Muscle of back (tissue), 11 donors: ENCODE results near the gene DLG2. TPM values are rescaled to one million over a fixed set of nuclear protein-coding genes. Genes with fewer than 3 reads are reported as not detected.
"Not testable (repeated sequence)": the region's sequence is repeated elsewhere in the genome, so short reads cannot be mapped to it uniquely, and the experiment has no call there.

Experiments
- DNase-seq, 3 donors: peaks; one replicate each; pipeline versions ENCODE4 v3.0.0 to v3.0.0-alpha.2; 2013
- polyA plus RNA-seq, 10 donors: library from polyadenylated mRNA; unstranded; fragments of 120-200 nt; gene quantifications; one replicate each; pipeline ENCODE4 v1.2.1, GENCODE V29; 2013; ENCODE audit not compliant: insufficient read length in 10 of 10

Gene DLG2
- polyA plus RNA-seq, 10 donors = 7.0 to 15.2 (median 10.4) TPM

GRCh38 chr11:84384731-84385130, 1242.4 kb downstream of the DLG2 start:
- DNase-seq = peak; percentile 28 to 70 (median 49)

DNA sequence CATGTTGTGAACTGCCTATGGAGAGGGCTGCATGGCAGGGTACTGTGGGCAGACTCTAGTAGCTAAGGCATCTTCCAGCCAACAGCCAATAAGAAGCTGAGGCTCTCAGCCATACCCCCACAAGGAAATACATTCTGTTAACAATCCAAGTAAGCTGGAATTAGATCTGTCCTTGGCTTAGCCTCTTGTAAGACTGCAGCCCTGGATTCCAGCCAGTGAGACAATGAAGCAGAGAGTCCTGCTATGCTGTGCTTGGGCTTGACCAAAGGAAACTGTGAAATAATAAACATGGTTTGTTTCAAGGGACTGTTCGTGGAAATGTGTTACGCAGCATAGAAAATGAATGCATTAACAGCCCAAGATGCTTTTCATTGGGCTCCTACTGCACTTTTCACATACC, 1243.6 kb downstream of the DLG2 start:
- DNase-seq = peak; percentile 23 to 76 (median 45)

GRCh38 chr11:84381666-84382065, 1245.5 kb downstream of the DLG2 start:
- DNase-seq = no peak

GRCh38 chr11:84372381-84372950, 1254.7 kb downstream of the DLG2 start:
- DNase-seq = peak; percentile 33 to 63 (median 40)

- no peak for DNase-seq
Observed at GRCh38 chr11:84358034-84358433, 1269.1 kb downstream of the DLG2 start.

DNA sequence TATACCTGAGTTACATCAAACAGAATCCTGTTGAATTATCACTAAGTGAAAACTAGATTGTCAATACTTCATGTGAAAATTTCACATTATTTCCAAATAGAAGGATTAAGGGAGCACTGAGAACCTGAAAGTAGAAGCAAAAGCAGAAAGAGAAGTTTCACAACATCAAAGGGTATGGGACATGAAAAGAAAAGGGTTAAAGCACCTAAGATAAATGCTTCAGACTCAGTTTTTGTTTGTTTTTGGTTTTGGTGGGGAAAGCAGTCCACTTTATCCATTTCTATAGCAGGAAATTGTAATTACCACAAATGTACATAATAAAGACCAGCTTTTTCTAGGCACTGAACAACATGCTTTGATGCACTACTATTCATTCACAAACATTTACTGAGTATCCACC, 1271.2 kb downstream of the DLG2 start:
- no peak for DNase-seq

DNA sequence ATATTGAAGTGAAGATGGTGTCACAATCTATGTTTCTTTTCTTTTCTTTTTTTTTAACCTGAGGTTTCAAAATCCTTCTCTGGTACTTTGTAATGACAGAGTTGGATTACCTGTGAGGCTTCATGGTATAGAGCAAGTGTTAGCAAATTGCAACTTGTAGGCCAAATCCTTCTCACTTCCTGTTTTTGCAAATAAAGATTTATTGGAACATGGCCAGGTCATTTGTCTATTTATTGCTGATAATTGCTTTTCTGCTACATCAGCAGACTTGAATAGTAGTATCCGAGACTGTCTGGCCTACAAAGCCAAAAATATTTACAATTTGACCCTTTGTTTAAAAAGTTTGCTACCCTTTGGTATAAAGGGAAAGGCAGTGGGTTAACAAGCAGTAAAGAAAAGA, 1281.5 kb downstream of the DLG2 start:
- no peak for DNase-seq

GRCh38 chr11:84345027-84345426, 1282.1 kb downstream of the DLG2 start:
- peak in 1 of 3 donors; percentile 11 for DNase-seq

- no peak for DNase-seq
Observed at GRCh38 chr11:84339796-84340195, 1287.3 kb downstream of the DLG2 start.

GRCh38 chr11:84333221-84333620, 1293.9 kb downstream of the DLG2 start:
- DNase-seq = peak; percentile 54 to 84 (median 78)

GRCh38 chr11:84322211-84322610, 1304.9 kb downstream of the DLG2 start:
- no peak for DNase-seq

DNA sequence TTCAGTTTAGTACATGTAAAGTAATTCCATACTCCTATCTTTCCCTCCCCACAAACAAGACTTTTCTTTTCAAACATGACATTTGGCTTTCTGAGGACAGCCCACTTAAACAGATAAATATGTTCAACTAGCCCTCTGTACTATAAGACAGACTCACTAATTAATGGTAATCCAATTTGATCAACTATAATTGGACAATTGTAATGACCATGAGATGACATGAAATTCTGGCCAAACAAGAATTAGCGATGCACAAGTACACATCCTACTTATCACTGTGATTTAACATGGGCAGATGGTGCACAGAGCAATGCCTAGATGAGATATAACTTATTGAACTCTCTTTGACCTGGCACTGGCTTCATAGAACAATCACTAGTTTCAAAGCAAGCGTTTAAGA, 1307.3 kb downstream of the DLG2 start:
- no peak for DNase-seq

- DNase-seq = peak in 2 of 3 donors; percentile 19 to 27
Observed at GRCh38 chr11:84316866-84317555, 1310.1 kb downstream of the DLG2 start.

GRCh38 chr11:84313830-84314359, 1313.2 kb downstream of the DLG2 start:
- peak in 1 of 3 donors; percentile 26 for DNase-seq

GRCh38 chr11:84310268-84310667, 1316.9 kb downstream of the DLG2 start:
- no peak for DNase-seq

DNA sequence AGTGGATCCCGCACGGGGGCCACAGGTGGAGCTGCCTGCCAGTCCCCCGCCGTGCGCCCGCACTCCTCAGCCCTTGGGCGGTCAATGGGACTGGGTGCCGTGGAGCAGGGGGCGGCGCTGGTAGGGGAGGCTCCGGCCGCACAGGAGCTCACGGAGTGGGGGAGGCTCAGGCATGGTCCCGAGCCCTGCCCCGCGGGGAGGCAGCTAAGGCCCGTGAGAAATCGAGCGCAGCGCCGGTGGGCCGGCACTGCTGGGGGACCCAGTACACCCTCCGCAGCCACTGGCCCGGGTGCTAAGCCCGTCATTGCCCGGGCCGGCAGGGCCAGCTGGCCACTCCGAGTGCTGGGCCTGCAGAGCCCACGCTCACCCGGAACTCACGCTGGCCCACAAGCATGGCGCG, 1318.7 kb downstream of the DLG2 start:
- not testable (repeated sequence) for DNase-seq

DNA sequence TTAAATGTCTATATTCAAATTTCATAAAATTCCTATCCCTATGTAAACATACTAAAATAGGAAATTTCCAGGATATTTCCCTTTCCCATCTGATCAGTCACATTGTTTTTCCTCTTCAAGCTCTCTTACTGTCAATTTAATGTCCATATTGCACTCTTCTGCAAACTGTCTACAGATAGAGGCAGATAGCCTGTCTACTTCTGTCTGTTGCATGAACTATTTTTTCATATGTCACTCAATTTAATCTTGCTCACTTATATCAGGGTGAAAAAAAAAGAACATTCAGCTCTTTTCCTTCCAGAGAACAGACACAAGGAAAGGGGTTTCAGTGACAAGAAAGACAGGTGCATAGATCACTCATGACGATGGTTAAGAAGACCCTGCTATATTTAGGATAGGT, 1327.1 kb downstream of the DLG2 start:
- no peak for DNase-seq

DNA sequence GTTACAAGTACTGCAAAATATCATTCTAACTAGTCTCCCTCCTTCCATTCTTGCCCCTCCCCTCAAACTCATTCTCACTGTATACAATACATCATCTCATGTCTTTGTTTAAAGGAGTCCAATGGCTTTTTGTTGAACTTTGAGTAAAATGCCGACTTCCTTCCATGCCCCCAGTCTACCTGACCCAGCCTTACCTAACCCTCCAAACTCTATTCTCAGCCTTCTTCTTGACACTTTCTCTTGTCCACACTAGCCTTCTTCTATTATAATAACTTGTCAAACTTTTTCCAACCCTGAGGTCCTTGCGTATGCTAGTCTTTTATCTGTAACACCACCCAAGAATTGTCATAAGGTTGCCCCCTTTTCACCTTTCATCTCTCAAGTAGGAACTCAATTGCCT, 1329.6 kb downstream of the DLG2 start:
- no peak for DNase-seq

- DNase-seq = no peak
Observed at GRCh38 chr11:84295815-84296214, 1331.3 kb downstream of the DLG2 start.

DNA sequence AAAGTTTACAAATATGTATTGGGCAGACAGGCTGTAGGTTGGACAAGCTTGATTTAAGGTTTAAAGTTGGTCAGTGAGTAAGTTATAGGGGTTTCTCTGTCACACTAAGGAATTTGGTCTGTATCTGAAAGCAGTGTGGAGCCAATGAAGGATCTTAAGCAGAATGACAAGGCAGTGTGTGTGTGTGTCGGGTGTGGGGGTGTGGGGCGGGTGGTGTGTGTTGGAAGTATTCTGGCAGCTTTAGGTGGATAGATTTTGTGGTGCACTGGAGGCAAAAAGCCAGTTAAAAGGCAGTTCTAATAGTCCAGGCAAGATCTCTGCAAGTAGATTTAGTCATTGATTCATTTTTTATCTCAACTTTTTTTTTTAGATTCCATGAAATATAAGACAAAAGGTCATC, 1334.2 kb downstream of the DLG2 start:
- DNase-seq = no peak

DNA sequence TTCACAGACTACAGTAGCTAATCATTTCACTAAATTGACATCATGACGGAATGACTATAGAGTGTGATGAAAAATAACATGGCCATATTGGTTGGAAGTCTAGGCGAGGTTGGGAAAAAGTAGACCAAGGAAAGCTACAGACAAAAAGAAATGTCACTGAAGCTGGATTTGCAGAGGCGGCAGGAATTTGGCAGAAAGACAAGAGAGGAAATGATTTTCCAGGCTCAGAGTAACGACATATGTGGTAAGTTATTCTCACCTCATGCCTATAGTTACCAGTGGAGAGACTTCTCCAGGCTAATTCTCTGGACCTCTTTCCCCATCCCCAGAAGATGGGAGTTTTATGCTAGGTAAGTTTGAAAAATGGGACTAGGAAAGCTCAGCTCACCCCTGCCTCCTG, 1335.1 kb downstream of the DLG2 start:
- peak in 1 of 3 donors; percentile 8 for DNase-seq

DNA sequence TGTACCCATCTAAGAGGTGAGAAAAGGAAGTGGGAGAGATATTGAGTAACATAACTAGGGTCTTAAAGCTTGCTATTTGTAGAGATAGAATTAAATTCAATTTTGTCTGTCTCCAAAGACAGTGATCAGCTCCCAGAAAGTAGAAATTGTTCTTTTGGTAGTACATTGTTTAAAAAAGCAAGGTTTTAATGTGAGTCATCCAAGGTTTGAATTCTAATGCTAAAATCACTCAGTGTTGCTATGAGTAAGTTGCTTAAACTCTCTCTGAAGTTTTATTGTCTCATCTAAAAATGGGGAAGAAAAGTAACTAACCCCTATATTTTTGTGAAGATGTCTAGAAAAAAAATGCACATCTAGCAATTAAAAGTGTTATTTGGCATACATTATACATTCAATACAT, 1336.5 kb downstream of the DLG2 start:
- peak in 1 of 3 donors; percentile 5 for DNase-seq

GRCh38 chr11:84289381-84289906, 1337.7 kb downstream of the DLG2 start:
- peak in 1 of 3 donors; percentile 53 for DNase-seq
